ENCODE measurements around the gene SNX8.
A peak's percentile ranks its signal among the peaks of the same experiment; 100 is the strongest.

Gene SNX8

DNA sequence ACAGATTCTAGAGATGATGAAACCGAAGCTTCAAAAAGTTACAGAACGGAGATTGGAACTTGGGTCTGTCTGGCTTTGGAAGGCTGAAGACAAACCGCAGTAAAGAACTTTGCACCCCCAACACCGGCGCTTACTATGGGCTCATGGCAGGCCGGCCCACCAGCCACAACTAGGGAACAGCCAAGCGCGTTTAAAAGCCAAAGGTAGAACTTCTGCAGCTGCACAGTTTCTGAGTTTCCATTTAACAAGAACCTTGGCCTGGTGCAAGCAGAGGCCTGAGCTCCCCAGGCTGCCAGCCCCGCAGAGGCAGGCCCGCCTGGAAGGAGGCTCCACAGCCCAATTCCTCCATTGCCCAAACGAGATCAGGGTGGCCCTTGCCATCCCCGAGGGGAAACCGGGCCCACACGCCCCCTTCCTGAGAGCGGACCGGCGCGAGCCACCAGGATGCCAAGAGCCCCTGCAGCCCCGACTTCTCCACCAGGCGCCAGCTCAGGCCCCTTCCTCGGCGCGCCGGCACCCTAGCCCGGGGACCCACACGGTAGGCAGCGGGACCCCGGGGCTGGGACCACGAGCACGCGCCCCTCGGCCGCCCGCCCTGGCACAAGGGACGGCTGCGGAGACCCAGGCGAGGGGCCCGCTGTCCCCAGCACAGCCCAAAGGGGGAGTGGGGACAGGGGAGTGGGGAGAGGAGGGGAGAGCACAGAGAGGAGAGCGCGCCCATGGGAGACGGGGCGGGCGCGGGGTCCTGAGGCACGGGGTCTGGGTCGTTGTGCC is 82.1 kb downstream of the SNX8 start:
- TF ChIP-seq, protein P1, sequence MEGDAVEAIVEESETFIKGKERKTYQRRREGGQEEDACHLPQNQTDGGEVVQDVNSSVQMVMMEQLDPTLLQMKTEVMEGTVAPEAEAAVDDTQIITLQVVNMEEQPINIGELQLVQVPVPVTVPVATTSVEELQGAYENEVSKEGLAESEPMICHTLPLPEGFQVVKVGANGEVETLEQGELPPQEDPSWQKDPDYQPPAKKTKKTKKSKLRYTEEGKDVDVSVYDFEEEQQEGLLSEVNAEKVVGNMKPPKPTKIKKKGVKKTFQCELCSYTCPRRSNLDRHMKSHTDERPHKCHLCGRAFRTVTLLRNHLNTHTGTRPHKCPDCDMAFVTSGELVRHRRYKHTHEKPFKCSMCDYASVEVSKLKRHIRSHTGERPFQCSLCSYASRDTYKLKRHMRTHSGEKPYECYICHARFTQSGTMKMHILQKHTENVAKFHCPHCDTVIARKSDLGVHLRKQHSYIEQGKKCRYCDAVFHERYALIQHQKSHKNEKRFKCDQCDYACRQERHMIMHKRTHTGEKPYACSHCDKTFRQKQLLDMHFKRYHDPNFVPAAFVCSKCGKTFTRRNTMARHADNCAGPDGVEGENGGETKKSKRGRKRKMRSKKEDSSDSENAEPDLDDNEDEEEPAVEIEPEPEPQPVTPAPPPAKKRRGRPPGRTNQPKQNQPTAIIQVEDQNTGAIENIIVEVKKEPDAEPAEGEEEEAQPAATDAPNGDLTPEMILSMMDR (IDR thresholded peaks at IDR 0.05; ENCODE audit: borderline replicate concordance, insufficient read depth, low read depth, low read length), result no peak
- peak overlapping the region; percentile 88 for H3K4me3 ChIP-seq (ENCODE audit: low read depth, low read length)

DNA sequence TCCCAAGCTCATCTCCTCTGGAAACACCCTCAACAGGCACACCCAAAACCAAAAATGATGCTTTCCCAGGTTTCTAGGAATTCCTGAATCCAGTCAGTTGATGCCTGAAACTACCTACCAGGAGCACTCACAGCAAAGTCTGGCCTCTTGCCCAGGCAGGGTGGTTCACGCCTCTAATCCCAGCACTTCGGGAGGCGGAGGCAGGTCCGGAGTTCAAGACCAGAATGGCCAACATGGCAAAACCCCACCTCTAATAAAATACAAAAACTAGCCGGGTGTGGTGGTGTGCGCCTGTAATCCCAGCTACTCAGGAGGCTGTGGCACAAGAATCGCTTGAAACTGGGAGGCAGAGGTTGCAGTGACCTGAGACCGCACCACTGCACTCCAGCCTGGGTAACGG is 83.4 kb downstream of the SNX8 start:
- no peak overlapping the region for H3K4me3 ChIP-seq (ENCODE audit: low read depth, low read length)
- TF ChIP-seq, protein P1 (IDR thresholded peaks at IDR 0.05; ENCODE audit: borderline replicate concordance, insufficient read depth, low read depth, low read length), result no peak

DNA sequence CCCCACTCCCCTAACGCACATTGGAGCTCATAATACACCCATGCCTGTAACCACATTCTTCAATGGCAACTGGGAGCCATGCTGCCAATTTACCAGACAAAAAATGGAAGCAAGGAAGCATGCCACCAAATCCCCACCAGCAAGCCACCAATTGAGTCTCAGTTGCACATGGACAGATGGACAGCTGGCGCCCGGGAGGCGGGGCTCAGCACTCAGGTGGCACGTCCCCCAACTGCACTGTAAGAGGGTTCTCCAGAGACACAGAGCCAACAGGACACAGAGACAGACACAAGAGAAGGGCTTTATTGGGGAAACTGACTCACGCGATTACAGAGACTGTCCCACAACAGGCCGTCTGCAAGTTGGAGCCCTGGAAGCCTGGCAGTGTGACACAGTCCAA is 84.0 kb downstream of the SNX8 start:
- TF ChIP-seq, protein P1 (IDR thresholded peaks at IDR 0.05; ENCODE audit: borderline replicate concordance, insufficient read depth, low read depth, low read length), result no peak
- no peak overlapping the region for H3K4me3 ChIP-seq (ENCODE audit: low read depth, low read length)

DNA sequence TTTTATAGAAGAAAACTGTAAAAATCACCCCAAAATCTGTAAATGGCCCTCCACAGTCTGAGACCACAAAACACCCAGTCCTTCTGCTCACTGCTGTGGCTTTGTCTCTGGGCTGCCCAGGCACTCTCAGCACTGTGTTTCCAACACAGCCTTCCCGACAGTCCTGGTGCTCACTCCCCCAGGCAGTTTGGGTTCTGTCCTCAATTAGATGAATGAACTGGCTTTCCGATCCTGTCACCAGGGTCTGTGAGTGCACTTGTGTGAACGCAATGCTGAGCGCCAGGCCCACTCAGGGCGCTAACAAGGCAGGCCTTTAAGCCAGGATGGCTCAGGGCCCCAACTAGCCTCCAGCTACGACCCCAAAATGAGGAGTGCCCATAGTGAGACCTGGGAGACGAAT is 84.8 kb downstream of the SNX8 start:
- TF ChIP-seq, protein P1 (IDR thresholded peaks at IDR 0.05; ENCODE audit: borderline replicate concordance, insufficient read depth, low read depth, low read length), result no peak
- no peak overlapping the region for H3K4me3 ChIP-seq (ENCODE audit: low read depth, low read length)

DNA sequence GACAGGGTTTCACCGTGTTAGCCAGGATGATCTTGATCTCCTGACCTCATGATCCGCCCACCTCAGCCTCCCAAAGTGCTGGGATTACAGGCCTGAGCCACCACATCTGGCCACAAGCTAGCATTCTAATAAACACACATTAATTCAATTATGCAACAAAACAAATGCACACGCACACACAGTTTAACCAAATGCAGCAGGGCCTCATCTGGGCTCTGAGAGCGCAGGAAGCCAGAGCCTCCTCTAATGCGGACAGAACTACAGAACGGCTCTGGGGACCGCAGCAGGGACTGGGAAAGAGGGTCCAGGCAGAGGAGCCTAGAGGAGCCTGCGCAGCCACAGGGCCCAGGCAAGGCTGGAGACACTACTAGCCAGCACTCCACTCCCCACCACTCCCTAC is 85.3 kb downstream of the SNX8 start:
- no peak overlapping the region for H3K4me3 ChIP-seq (ENCODE audit: low read depth, low read length)
- TF ChIP-seq, protein P1 (IDR thresholded peaks at IDR 0.05; ENCODE audit: borderline replicate concordance, insufficient read depth, low read depth, low read length), result no peak

DNA sequence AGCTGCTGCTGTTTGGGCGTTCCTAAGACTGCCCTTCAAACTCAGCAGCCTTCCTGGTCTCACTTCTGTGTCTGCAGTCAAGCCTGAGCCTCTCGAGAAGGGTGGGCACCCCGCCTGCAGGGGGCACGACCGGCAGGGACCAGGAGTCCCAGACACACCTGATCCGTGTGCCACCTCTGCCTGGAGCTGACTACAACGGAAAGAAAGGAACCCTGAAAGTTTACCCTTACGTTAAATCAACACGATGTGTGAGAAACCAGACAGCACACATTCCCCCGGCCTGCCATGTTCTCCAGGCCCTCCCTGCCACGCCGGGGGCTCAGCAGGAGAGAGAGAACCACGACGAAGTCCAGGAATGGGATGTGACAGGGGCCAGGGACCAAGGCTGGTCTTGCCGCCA is 86.5 kb downstream of the SNX8 start:
- H3K4me3 ChIP-seq (ENCODE audit: low read depth, low read length), result no peak overlapping the region
- TF ChIP-seq, protein P1 (IDR thresholded peaks at IDR 0.05; ENCODE audit: borderline replicate concordance, insufficient read depth, low read depth, low read length), result no peak

DNA sequence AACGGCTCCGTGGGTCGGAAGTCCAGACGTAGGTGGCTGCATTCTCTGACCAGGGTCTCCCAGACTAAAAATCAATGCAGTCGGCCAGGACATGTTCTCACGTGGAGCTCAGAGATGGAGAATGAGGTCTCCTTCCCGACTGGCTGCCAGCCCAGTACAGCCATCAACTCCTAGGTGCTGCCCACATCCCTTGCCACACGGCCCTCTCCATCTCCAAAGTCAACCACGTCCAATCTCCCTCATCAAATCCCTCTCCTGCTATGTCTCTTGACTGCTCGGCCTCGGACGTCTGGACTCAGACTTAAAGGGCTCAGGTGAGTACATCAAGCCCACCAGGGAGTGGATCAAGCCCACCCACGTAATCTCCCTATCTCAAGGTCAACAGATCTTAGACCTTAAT is 88.4 kb downstream of the SNX8 start:
- no peak overlapping the region for H3K4me3 ChIP-seq (ENCODE audit: low read depth, low read length)

More for the DNA sequence above, 88.4 kb downstream of the SNX8 start:
- TF ChIP-seq, protein P1 (IDR thresholded peaks at IDR 0.05; ENCODE audit: borderline replicate concordance, insufficient read depth, low read depth, low read length), result no peak

Data from GM12875 (cell line).